WERI-Rb-1 (cell line): ENCODE results near the gene JPH4.
"Not testable (repeated sequence)": the region's sequence is repeated elsewhere in the genome, so short reads cannot be mapped to it uniquely, and the experiment has no call there.

ENCODE experiments used
- DNase-seq: peaks from one replicate; pipeline ENCODE4 v3.0.0-alpha.2; 2020
- H3K27ac ChIP-seq: fragments of 250-450 bp; sonication (Bioruptor Pico); 2 replicates; pipeline ENCODE4 v1.5.1; 2020; ENCODE audit warnings: mild to moderate bottlenecking, moderate library complexity
- H3K27me3 ChIP-seq: fragments of 250-450 bp; sonication (Bioruptor Pico); 2 replicates; pipeline ENCODE4 v1.5.1; 2021; ENCODE audit warnings: mild to moderate bottlenecking, low read depth, moderate library complexity; ENCODE audit not compliant: insufficient read depth, severe bottlenecking
- H3K36me3 ChIP-seq: fragments of 250-450 bp; sonication (Bioruptor Pico); 2 replicates; pipeline ENCODE4 v1.5.1; 2020; ENCODE audit warnings: mild to moderate bottlenecking, moderate library complexity
- H3K4me3 ChIP-seq: 2 replicates; pipeline ENCODE4 v1.5.1; 2011; ENCODE audit warnings: low read depth, mild to moderate bottlenecking, control low read depth, low read length
- H3K9me3 ChIP-seq: fragments of 250-450 bp; sonication (Bioruptor Pico); 2 replicates; pipeline ENCODE4 v1.5.1; 2021; ENCODE audit warnings: mild to moderate bottlenecking, moderate library complexity; ENCODE audit not compliant: severe bottlenecking
- CTCF ChIP-seq: IDR thresholded peaks from 2 replicates; pipeline ENCODE4 v1.5.1; 2011; ENCODE audit warnings: low read depth, mild to moderate bottlenecking, control low read depth, inconsistent platforms, low read length

Gene JPH4

GRCh38 chr14:23601424-23601823 is 22.8 kb upstream of the JPH4 start:
- TF ChIP-seq CTCF = no peak
- Histone ChIP-seq H3K36me3 (no peaks in the 10 kb centered on the region), H3K27me3 (no peaks in the 10 kb centered on the region), H3K27ac (no peak overlapping the region), H3K9me3 (no peaks in the 10 kb centered on the region), H3K4me3 (no peak overlapping the region)
- no peak for DNase-seq

GRCh38 chr14:23600806-23601205 is 22.2 kb upstream of the JPH4 start:
- TF ChIP-seq CTCF = no peak
- H3K4me3 ChIP-seq = no peak overlapping the region
- no peak for DNase-seq

GRCh38 chr14:23600322-23600707 is 21.7 kb upstream of the JPH4 start:
- Histone ChIP-seq H3K4me3 (no peak overlapping the region), H3K27ac (no peak overlapping the region), H3K9me3 (no peaks in the 10 kb centered on the region), H3K27me3 (no peaks in the 10 kb centered on the region), H3K36me3 (no peaks in the 10 kb centered on the region)
- no peak for TF ChIP-seq CTCF
- DNase-seq = no peak

More at GRCh38 chr14:23600806-23601205, 22.2 kb upstream of the JPH4 start:
- no peaks in the 10 kb centered on the region for H3K9me3 ChIP-seq
- H3K27ac ChIP-seq = no peak overlapping the region
- no peaks in the 10 kb centered on the region for H3K36me3 ChIP-seq
- H3K27me3 ChIP-seq = no peaks in the 10 kb centered on the region

GRCh38 chr14:23594191-23594590 is 15.6 kb upstream of the JPH4 start:
- not testable (repeated sequence) for H3K4me3 ChIP-seq, H3K27me3 ChIP-seq, H3K9me3 ChIP-seq, DNase-seq, H3K36me3 ChIP-seq, H3K27ac ChIP-seq

- TF ChIP-seq CTCF = no peak
- H3K4me3 ChIP-seq = no peak overlapping the region
- H3K27ac ChIP-seq = no peak overlapping the region
- no peaks in the 10 kb centered on the region for H3K36me3 ChIP-seq
- H3K27me3 ChIP-seq = no peaks in the 10 kb centered on the region
- no peaks in the 10 kb centered on the region for H3K9me3 ChIP-seq
- DNase-seq = no peak
These were observed 11.6 kb upstream of the JPH4 start for GRCh38 chr14:23590198-23590597.

GRCh38 chr14:23589606-23590005 is 11.0 kb upstream of the JPH4 start:
- Histone ChIP-seq H3K9me3 (no peaks in the 10 kb centered on the region), H3K27ac (no peak overlapping the region), H3K4me3 (no peak overlapping the region), H3K27me3 (no peaks in the 10 kb centered on the region), H3K36me3 (no peaks in the 10 kb centered on the region)
- TF ChIP-seq CTCF = no peak
- no peak for DNase-seq
